HUES6 (cell line): ENCODE data around the gene CALML4.
"Not testable (repeated sequence)": the region's sequence is repeated elsewhere in the genome, so short reads cannot be mapped to it uniquely, and the experiment has no call there.

Experiments
- H3K27ac ChIP-seq: 2 replicates; pipeline ENCODE4 v1.7.0; 2013; ENCODE audit warnings: low read depth, mild to moderate bottlenecking, low read length, inconsistent platforms
- H3K27me3 ChIP-seq: 2 replicates; pipeline ENCODE4 v1.6.1; 2013; ENCODE audit warnings: low read length; ENCODE audit not compliant: control insufficient read depth, insufficient read depth
- H3K36me3 ChIP-seq: 2 replicates; pipeline ENCODE4 v1.6.1; 2013; ENCODE audit warnings: low read length; ENCODE audit not compliant: control insufficient read depth, insufficient read depth
- H3K4me1 ChIP-seq: 2 replicates; pipeline ENCODE4 v1.6.1; 2013; ENCODE audit warnings: low read length; ENCODE audit not compliant: control insufficient read depth, insufficient read depth
- H3K4me3 ChIP-seq: 2 replicates; pipeline ENCODE4 v1.5.1; 2013; ENCODE audit warnings: low read depth, low read length
- H3K9ac ChIP-seq: one replicate; pipeline ENCODE4 v1.6.1; 2013; ENCODE audit warnings: mild to moderate bottlenecking, low read length
- H3K9me3 ChIP-seq: 2 replicates; pipeline ENCODE4 v1.6.1; 2013; ENCODE audit warnings: low read depth, low read length; ENCODE audit not compliant: control insufficient read depth, insufficient read depth

Gene CALML4

GRCh38 chr15:68206711-68207151 lies 1.6 kb upstream of the CALML4 start:
- peaks cover 44% of the 10 kb centered on the region for H3K4me1 ChIP-seq
- no peak overlapping the region for H3K27ac ChIP-seq
- H3K36me3 ChIP-seq: peaks cover 20% of the 10 kb centered on the region

GRCh38 chr15:68205954-68206539 lies 915 bp upstream of the CALML4 start:
- Histone ChIP-seq H3K36me3 (peaks cover 20% of the 10 kb centered on the region), H3K27ac (peak overlapping the region; percentile 29), H3K9me3 (no peaks in the 10 kb centered on the region), H3K4me1 (peaks cover 49% of the 10 kb centered on the region), H3K4me3 (no peak overlapping the region), H3K9ac (peak overlapping the region; percentile 22), H3K27me3 (no peaks in the 10 kb centered on the region)

More at GRCh38 chr15:68206711-68207151, 1.6 kb upstream of the CALML4 start:
- H3K9me3 ChIP-seq: no peaks in the 10 kb centered on the region
- no peak overlapping the region for H3K9ac ChIP-seq
- H3K4me3 ChIP-seq: no peak overlapping the region
- no peaks in the 10 kb centered on the region for H3K27me3 ChIP-seq

- Histone ChIP-seq H3K36me3 (peaks cover 20% of the 10 kb centered on the region), H3K27me3 (no peaks in the 10 kb centered on the region), H3K4me3 (no peak overlapping the region), H3K27ac (peak overlapping the region; percentile 29), H3K9me3 (no peaks in the 10 kb centered on the region), H3K9ac (peak overlapping the region; percentile 22), H3K4me1 (peaks cover 48% of the 10 kb centered on the region)
Measured at GRCh38 chr15:68205558-68205944, 419 bp upstream of the CALML4 start.

GRCh38 chr15:68204361-68204760 lies 771 bp downstream of the CALML4 start:
- no peak overlapping the region for H3K9ac ChIP-seq
- H3K36me3 ChIP-seq: peaks cover 10% of the 10 kb centered on the region
- H3K9me3 ChIP-seq: no peaks in the 10 kb centered on the region
- H3K27ac ChIP-seq: no peak overlapping the region
- peaks cover 53% of the 10 kb centered on the region for H3K4me1 ChIP-seq
- no peaks in the 10 kb centered on the region for H3K27me3 ChIP-seq
- no peak overlapping the region for H3K4me3 ChIP-seq

GRCh38 chr15:68203956-68204355 lies 1.2 kb downstream of the CALML4 start:
- Histone ChIP-seq H3K27ac (no peak overlapping the region), H3K4me1 (peaks cover 54% of the 10 kb centered on the region), H3K36me3 (peaks cover 6% of the 10 kb centered on the region), H3K9me3 (no peaks in the 10 kb centered on the region), H3K27me3 (no peaks in the 10 kb centered on the region), H3K4me3 (no peak overlapping the region), H3K9ac (no peak overlapping the region)

GRCh38 chr15:68203486-68203885 lies 1.6 kb downstream of the CALML4 start:
- Histone ChIP-seq H3K4me3 (no peak overlapping the region), H3K4me1 (peaks cover 54% of the 10 kb centered on the region), H3K9me3 (no peaks in the 10 kb centered on the region), H3K36me3 (peaks cover 5% of the 10 kb centered on the region; the same call in 1 of the 2 replicates), H3K27ac (no peak overlapping the region), H3K9ac (no peak overlapping the region), H3K27me3 (no peaks in the 10 kb centered on the region)

- H3K9ac ChIP-seq, H3K4me3 ChIP-seq, H3K9me3 ChIP-seq, H3K27ac ChIP-seq, H3K36me3 ChIP-seq, H3K27me3 ChIP-seq: not testable (repeated sequence)
- H3K4me1 ChIP-seq: peaks cover 54% of the 10 kb centered on the region
Measured at GRCh38 chr15:68202994-68203393, 2.1 kb downstream of the CALML4 start.

- Histone ChIP-seq H3K27ac (no peak overlapping the region), H3K9ac (no peak overlapping the region), H3K9me3 (no peaks in the 10 kb centered on the region), H3K4me1 (peaks cover 48% of the 10 kb centered on the region), H3K27me3 (no peaks in the 10 kb centered on the region), H3K36me3 (no peaks in the 10 kb centered on the region; the same call in 1 of the 2 replicates), H3K4me3 (no peak overlapping the region)
Measured at GRCh38 chr15:68201879-68202261, 3.3 kb downstream of the CALML4 start.

GRCh38 chr15:68201153-68201878 lies 3.8 kb downstream of the CALML4 start:
- no peaks in the 10 kb centered on the region; the same call in 1 of the 2 replicates for H3K36me3 ChIP-seq
- no peak overlapping the region for H3K4me3 ChIP-seq
- H3K9me3 ChIP-seq: no peaks in the 10 kb centered on the region
- H3K27ac ChIP-seq: no peak overlapping the region
- H3K4me1 ChIP-seq: peaks cover 42% of the 10 kb centered on the region
- H3K9ac ChIP-seq: no peak overlapping the region
- no peaks in the 10 kb centered on the region for H3K27me3 ChIP-seq

GRCh38 chr15:68200016-68200861 lies 4.9 kb downstream of the CALML4 start:
- Histone ChIP-seq H3K9ac (no peak overlapping the region), H3K27me3 (no peaks in the 10 kb centered on the region), H3K4me1 (peaks cover 32% of the 10 kb centered on the region), H3K27ac (no peak overlapping the region), H3K4me3 (no peak overlapping the region), H3K36me3 (no peaks in the 10 kb centered on the region; the same call in 1 of the 2 replicates), H3K9me3 (no peaks in the 10 kb centered on the region)

GRCh38 chr15:68199340-68199739 lies 5.8 kb downstream of the CALML4 start:
- Histone ChIP-seq H3K36me3 (no peaks in the 10 kb centered on the region; the same call in 1 of the 2 replicates), H3K4me1 (peaks cover 27% of the 10 kb centered on the region), H3K9ac (no peak overlapping the region), H3K4me3 (no peak overlapping the region), H3K27me3 (no peaks in the 10 kb centered on the region), H3K27ac (no peak overlapping the region), H3K9me3 (no peaks in the 10 kb centered on the region)
